ENCODE results near the gene TPBGL. TPM values are rescaled to one million over a fixed set of nuclear protein-coding genes. Genes with fewer than 3 reads are reported as not detected.

The TPBGL gene
- total RNA-seq, 1 donor from 2014 or later: not detected

- TF ChIP-seq CTCF (IDR thresholded peaks at IDR 0.05): no peak
- no peak for DNase-seq (ENCODE audit: extremely low spot score, unreplicated experiment)
- Mint-ChIP-seq H3K9me3 (ENCODE audit: unreplicated experiment) (no peaks in the 10 kb centered on the region), H3K4me3 (ENCODE audit: unreplicated experiment) (no peak overlapping the region), H3K27me3 (ENCODE audit: unreplicated experiment) (peaks cover 6% of the 10 kb centered on the region), H3K36me3 (ENCODE audit: unreplicated experiment) (no peaks in the 10 kb centered on the region), H3K4me1 (ENCODE audit: unreplicated experiment) (no peaks in the 10 kb centered on the region), H3K27ac (ENCODE audit: unreplicated experiment) (no peak overlapping the region)
Measured at GRCh38 chr11:75263944-75264349, 23.4 kb downstream of the TPBGL start.

GRCh38 chr11:75264356-75264755, 23.8 kb downstream of the TPBGL start:
- Mint-ChIP-seq H3K27ac (ENCODE audit: unreplicated experiment) (no peak overlapping the region), H3K4me1 (ENCODE audit: unreplicated experiment) (no peaks in the 10 kb centered on the region), H3K4me3 (ENCODE audit: unreplicated experiment) (no peak overlapping the region), H3K9me3 (ENCODE audit: unreplicated experiment) (no peaks in the 10 kb centered on the region), H3K27me3 (ENCODE audit: unreplicated experiment) (peaks cover 6% of the 10 kb centered on the region), H3K36me3 (ENCODE audit: unreplicated experiment) (no peaks in the 10 kb centered on the region)
- no peak for TF ChIP-seq CTCF (IDR thresholded peaks at IDR 0.05)
- no peak for DNase-seq (ENCODE audit: extremely low spot score, unreplicated experiment)

- Mint-ChIP-seq H3K9me3 (ENCODE audit: unreplicated experiment) (no peaks in the 10 kb centered on the region), H3K36me3 (ENCODE audit: unreplicated experiment) (no peaks in the 10 kb centered on the region), H3K27ac (ENCODE audit: unreplicated experiment) (no peak overlapping the region), H3K27me3 (ENCODE audit: unreplicated experiment) (peaks cover under 1% of the 10 kb centered on the region), H3K4me1 (ENCODE audit: unreplicated experiment) (no peaks in the 10 kb centered on the region), H3K4me3 (ENCODE audit: unreplicated experiment) (no peak overlapping the region)
- no peak for DNase-seq (ENCODE audit: extremely low spot score, unreplicated experiment)
- TF ChIP-seq CTCF (IDR thresholded peaks at IDR 0.05): no peak
Measured at GRCh38 chr11:75264971-75265370, 24.4 kb downstream of the TPBGL start.

- Mint-ChIP-seq H3K36me3 (ENCODE audit: unreplicated experiment) (no peaks in the 10 kb centered on the region), H3K9me3 (ENCODE audit: unreplicated experiment) (no peaks in the 10 kb centered on the region), H3K27me3 (ENCODE audit: unreplicated experiment) (no peaks in the 10 kb centered on the region), H3K27ac (ENCODE audit: unreplicated experiment) (no peak overlapping the region), H3K4me3 (ENCODE audit: unreplicated experiment) (no peak overlapping the region), H3K4me1 (ENCODE audit: unreplicated experiment) (no peaks in the 10 kb centered on the region)
- TF ChIP-seq CTCF (IDR thresholded peaks at IDR 0.05): no peak
- no peak for DNase-seq (ENCODE audit: extremely low spot score, unreplicated experiment)
Measured at GRCh38 chr11:75265851-75266531, 25.4 kb downstream of the TPBGL start.

- no peak overlapping the region for H3K4me3 Mint-ChIP-seq (ENCODE audit: unreplicated experiment)
- H3K9me3 Mint-ChIP-seq (ENCODE audit: unreplicated experiment): no peaks in the 10 kb centered on the region
- no peaks in the 10 kb centered on the region for H3K4me1 Mint-ChIP-seq (ENCODE audit: unreplicated experiment)
- no peak for DNase-seq (ENCODE audit: extremely low spot score, unreplicated experiment)
- H3K36me3 Mint-ChIP-seq (ENCODE audit: unreplicated experiment): peaks cover 3% of the 10 kb centered on the region
- no peak for TF ChIP-seq CTCF (IDR thresholded peaks at IDR 0.05)
- no peak overlapping the region for H3K27ac Mint-ChIP-seq (ENCODE audit: unreplicated experiment)
- no peaks in the 10 kb centered on the region for H3K27me3 Mint-ChIP-seq (ENCODE audit: unreplicated experiment)
Measured at GRCh38 chr11:75267171-75267970, 26.8 kb downstream of the TPBGL start.
